Cardiac muscle cell (in vitro differentiated cells and primary cell): Measurements from ENCODE around the gene CSNK1A1L. TPM values are rescaled to one million over a fixed set of nuclear protein-coding genes. Genes with fewer than 3 reads are reported as not detected.
A peak's percentile ranks its signal among the peaks of the same experiment; 100 is the strongest.

Experiments used
- DNase-seq, 2 donors: peaks; one replicate each; pipeline versions ENCODE4 v3.0.0 to v3.0.0-alpha.2; 2010 to 2017; ENCODE audit warnings: low read depth in 1 of 2, low spot score in 1 of 2
- H3K27ac ChIP-seq: fragments of 200-600 bp; sonication (generic); 2 replicates; pipeline ENCODE4 v1.5.1; 2016
- H3K27me3 ChIP-seq: fragments of 200-600 bp; sonication (generic); 2 replicates; pipeline ENCODE4 v1.6.0; 2016; ENCODE audit warnings: control low read depth
- H3K36me3 ChIP-seq: fragments of 200-600 bp; sonication (generic); 2 replicates; pipeline ENCODE4 v1.5.1; 2016; ENCODE audit warnings: control low read depth
- H3K4me1 ChIP-seq: fragments of 200-600 bp; sonication (generic); 2 replicates; pipeline ENCODE4 v1.8.1; 2017; ENCODE audit warnings: low read depth, mild to moderate bottlenecking, mixed run types
- H3K4me3 ChIP-seq: fragments of 200-600 bp; sonication (generic); 2 replicates; pipeline ENCODE4 v1.5.1; 2016; ENCODE audit warnings: mild to moderate bottlenecking
- H3K9me3 ChIP-seq: fragments of 200-600 bp; sonication (generic); 2 replicates; pipeline ENCODE4 v1.5.1; 2017; ENCODE audit warnings: low read depth, mild to moderate bottlenecking, control low read depth
- CTCF ChIP-seq: IDR thresholded peaks from 2 replicates; pipeline ENCODE4 v1.5.1; 2012; ENCODE audit warnings: low read depth, mild to moderate bottlenecking, low read length
- polyA plus RNA-seq: library from polyadenylated mRNA; unstranded; fragments of >200 nt; fragmentation: Nextera tagmentation; extraction: Ambion mirVana; gene quantifications from 2 replicates; pipeline ENCODE4 v1.2.1, GENCODE V29; 2016
- total RNA-seq: library from RNA; depleted of rRNA; stranded (reverse); fragments of >200 nt; gene quantifications from 2 replicates; pipeline ENCODE4 v1.2.3, GENCODE V29; 2016

Gene CSNK1A1L
- total and polyA plus RNA-seq, 2 experiments from 2014 or later = not detected

GRCh38 chr13:37109051-37109678 lies 3.7 kb upstream of the CSNK1A1L start:
- Histone ChIP-seq H3K4me1 (no peaks in the 10 kb centered on the region), H3K27me3 (no peaks in the 10 kb centered on the region), H3K36me3 (no peaks in the 10 kb centered on the region), H3K4me3 (no peak overlapping the region), H3K9me3 (no peaks in the 10 kb centered on the region), H3K27ac (no peak overlapping the region)
- DNase-seq = peak; percentile 51 to 74
- TF ChIP-seq CTCF = peak; percentile 62

- no peak for DNase-seq
- Histone ChIP-seq H3K4me1 (no peaks in the 10 kb centered on the region), H3K9me3 (no peaks in the 10 kb centered on the region), H3K4me3 (no peak overlapping the region), H3K27me3 (no peaks in the 10 kb centered on the region), H3K27ac (no peak overlapping the region), H3K36me3 (no peaks in the 10 kb centered on the region)
- TF ChIP-seq CTCF = no peak
These were observed 2.4 kb upstream of the CSNK1A1L start for GRCh38 chr13:37107868-37108267.

GRCh38 chr13:37107456-37107855 lies 2.0 kb upstream of the CSNK1A1L start:
- H3K27ac ChIP-seq = no peak overlapping the region
- no peak for TF ChIP-seq CTCF

GRCh38 chr13:37106642-37107041 lies 1.2 kb upstream of the CSNK1A1L start:
- H3K4me1 ChIP-seq = no peaks in the 10 kb centered on the region
- H3K9me3 ChIP-seq = no peaks in the 10 kb centered on the region
- no peak for TF ChIP-seq CTCF
- no peak overlapping the region for H3K27ac ChIP-seq
- H3K36me3 ChIP-seq = no peaks in the 10 kb centered on the region
- no peak overlapping the region for H3K4me3 ChIP-seq
- no peak for DNase-seq
- no peaks in the 10 kb centered on the region for H3K27me3 ChIP-seq

More at GRCh38 chr13:37107456-37107855, 2.0 kb upstream of the CSNK1A1L start:
- Histone ChIP-seq H3K4me1 (no peaks in the 10 kb centered on the region), H3K9me3 (no peaks in the 10 kb centered on the region), H3K36me3 (no peaks in the 10 kb centered on the region), H3K27me3 (no peaks in the 10 kb centered on the region), H3K4me3 (no peak overlapping the region)
- DNase-seq = peak in 1 of 2 donors; percentile 23

- H3K27ac ChIP-seq = no peak overlapping the region
- no peaks in the 10 kb centered on the region for H3K36me3 ChIP-seq
- TF ChIP-seq CTCF = no peak
- H3K9me3 ChIP-seq = no peaks in the 10 kb centered on the region
- H3K4me1 ChIP-seq = no peaks in the 10 kb centered on the region
- H3K4me3 ChIP-seq = no peak overlapping the region
- DNase-seq = no peak
- H3K27me3 ChIP-seq = no peaks in the 10 kb centered on the region
These were observed 2.6 kb downstream of the CSNK1A1L start for GRCh38 chr13:37102896-37103295.
